Endometrium (tissue), 2 donors: ENCODE data around the gene CXorf49B.
"Not testable (repeated sequence)": the region's sequence is repeated elsewhere in the genome, so short reads cannot be mapped to it uniquely, and the experiment has no call there.

Source experiments
- FAIRE-seq: peaks from 2 replicates; lab custom pipeline; 2012; peaks lifted over from hg19 to GRCh38; lab: Jason Lieb, UNC
- donor health status: control.
- donor health status: control.

CXorf49B gene

DNA sequence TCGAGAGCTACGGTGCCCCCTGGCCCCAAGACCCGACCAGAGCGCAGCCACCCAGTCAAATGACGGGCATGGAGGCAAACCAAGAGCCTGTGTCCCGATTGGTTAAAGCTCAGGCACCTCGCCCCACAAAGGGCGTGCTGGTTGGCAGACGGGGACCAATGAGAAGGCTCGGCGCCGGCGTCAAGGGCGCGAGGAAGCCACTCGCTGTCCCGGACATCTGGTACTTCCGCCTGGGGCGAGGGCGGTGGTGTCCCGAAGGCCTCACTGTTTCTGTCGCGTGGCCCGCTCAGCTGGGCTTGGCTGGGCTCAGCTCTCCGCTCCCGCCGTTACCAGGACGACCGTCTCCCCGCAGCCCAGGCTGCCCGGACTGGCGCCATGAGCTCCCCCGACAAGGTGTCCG lies at the start of gene CXorf49B:
Gene CXorf49B (plus strand): TSS at position 301 of the 400 bp plus-strand sequence. CDS start 75 bp downstream, at position 376.
- FAIRE-seq = not testable (repeated sequence)

DNA sequence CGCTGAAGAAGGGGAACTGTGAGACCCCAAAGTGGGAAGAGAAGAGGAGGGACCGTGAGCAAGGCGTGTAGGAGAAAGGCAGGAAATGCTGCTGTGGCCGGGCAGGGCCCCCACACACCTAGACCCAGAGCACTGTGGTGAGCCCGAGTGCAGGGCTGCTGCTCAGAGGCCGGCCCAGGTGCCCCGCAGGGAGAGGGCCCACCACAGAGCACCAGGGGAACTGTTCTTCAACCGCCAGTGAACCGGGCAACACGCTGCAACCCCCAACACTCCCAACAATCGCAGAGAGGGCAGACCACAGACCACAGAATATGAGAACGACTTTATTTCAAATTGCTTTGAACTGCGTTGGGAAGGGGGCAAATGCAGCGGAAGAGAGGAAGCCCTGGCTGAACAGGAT lies 49.1 kb upstream of the CXorf49B start:
- not testable (repeated sequence) for FAIRE-seq

DNA sequence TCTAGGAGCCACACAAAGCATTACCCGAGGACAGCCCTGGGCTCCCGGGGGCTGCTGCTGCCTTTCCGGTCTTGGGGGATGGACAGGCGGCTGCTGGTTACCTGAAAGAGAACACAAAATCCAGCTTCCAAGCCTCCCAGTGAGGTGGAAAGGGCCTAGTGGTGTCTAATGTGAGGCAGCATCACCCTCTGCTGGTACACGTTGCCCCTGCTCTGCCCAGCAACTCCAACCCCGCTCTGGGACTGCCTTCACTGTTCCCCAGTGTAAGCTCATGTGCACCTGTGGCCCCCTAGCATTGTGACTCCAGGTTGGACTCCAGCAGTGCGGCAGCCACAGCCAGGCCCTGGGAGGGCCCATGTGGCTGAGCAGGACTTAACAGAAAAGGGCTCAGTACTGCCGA lies 47.6 kb upstream of the CXorf49B start:
- not testable (repeated sequence) for FAIRE-seq

DNA sequence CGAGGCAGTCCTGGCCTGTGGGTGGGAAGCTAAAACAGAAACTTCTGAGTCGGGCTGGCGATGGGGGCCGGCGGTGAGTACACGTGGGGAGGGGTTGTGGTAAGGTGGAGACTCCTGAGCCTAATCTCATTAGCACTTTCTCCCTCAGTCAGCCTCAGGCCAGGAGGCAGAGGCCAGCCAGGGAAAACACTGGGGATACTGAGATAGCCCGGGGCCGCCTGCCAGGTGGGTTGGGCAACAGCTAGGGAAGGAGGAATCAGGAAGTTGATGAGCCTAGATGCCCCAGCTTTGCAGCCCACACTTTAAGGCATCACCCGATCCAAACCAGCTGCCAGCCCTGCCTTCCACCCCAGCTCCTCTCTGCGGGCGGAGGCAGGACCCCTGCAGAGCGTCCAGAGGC lies 46.8 kb upstream of the CXorf49B start:
- not testable (repeated sequence) for FAIRE-seq

DNA sequence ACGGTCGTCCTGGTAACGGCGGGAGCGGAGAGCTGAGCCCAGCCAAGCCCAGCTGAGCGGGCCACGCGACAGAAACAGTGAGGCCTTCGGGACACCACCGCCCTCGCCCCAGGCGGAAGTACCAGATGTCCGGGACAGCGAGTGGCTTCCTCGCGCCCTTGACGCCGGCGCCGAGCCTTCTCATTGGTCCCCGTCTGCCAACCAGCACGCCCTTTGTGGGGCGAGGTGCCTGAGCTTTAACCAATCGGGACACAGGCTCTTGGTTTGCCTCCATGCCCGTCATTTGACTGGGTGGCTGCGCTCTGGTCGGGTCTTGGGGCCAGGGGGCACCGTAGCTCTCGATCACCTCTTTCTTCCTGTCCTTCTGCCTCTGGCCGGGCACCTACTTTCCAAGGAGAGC lies 45.0 kb upstream of the CXorf49B start, which contains the start of gene CXorf49:
Gene CXorf49 (minus strand): TSS at position 101 of the 400 bp plus-strand sequence. CDS start 134 bp downstream, outside the sequence.
- FAIRE-seq = not testable (repeated sequence)

DNA sequence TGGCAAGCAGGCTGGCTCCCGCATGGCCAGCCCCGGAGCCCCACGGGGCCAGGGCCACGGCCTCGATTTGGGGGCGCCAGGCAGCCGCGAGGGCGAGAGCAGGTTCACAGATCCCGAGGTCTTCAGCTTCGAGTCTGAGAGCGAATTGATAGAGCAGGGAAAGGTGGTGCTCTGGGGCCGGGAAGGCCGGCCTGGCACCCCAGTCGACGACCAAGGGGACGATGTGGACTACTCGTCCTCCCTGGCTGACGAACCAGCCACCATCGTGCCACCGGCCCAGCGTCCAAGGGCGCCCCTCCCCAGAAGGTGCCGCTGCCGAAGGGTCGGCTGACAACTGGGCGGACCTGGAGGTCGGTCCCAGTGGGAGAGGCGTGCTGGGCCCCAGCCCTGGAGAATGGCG lies 44.0 kb upstream of the CXorf49B start:
- not testable (repeated sequence) for FAIRE-seq

DNA sequence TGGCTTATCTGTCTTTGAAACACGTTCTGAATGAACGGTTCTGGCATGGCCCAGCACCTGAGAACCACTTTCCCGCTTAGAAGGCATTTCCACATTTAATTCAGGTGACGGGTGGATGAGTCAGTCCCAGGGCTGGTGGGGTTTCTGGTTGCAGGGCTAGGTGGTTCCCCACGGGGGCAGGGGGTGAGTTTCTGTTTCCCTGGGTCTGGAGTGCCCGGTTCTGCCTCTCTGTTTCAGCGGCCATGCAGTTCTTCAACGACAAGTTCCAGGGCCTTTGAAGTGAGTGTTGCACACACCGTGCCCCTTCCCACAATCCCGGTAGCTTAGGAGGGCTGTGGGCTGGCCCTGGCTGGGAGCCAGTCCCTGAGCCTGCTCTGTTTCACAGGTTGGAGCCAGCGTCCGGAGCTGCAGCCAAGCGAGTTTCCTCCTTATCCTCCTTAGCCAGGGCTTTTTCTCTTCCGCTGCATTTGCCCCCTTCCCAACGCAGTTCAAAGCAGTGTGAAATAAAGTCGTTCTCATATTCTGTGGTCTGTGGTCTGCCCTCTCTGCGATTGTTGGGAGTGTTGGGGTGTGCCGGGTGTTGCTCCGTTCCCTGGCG lies 42.8 kb upstream of the CXorf49B start:
- FAIRE-seq = not testable (repeated sequence)

DNA sequence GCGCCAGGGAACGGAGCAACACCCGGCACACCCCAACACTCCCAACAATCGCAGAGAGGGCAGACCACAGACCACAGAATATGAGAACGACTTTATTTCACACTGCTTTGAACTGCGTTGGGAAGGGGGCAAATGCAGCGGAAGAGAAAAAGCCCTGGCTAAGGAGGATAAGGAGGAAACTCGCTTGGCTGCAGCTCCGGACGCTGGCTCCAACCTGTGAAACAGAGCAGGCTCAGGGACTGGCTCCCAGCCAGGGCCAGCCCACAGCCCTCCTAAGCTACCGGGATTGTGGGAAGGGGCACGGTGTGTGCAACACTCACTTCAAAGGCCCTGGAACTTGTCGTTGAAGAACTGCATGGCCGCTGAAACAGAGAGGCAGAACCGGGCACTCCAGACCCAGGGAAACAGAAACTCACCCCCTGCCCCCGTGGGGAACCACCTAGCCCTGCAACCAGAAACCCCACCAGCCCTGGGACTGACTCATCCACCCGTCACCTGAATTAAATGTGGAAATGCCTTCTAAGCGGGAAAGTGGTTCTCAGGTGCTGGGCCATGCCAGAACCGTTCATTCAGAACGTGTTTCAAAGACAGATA lies 2.4 kb upstream of the CXorf49B start:
- FAIRE-seq = not testable (repeated sequence)

DNA sequence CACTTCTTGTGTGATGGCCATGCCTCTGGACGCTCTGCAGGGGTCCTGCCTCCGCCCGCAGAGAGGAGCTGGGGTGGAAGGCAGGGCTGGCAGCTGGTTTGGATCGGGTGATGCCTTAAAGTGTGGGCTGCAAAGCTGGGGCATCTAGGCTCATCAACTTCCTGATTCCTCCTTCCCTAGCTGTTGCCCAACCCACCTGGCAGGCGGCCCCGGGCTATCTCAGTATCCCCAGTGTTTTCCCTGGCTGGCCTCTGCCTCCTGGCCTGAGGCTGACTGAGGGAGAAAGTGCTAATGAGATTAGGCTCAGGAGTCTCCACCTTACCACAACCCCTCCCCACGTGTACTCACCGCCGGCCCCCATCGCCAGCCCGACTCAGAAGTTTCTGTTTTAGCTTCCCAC lies 1.7 kb downstream of the CXorf49B start:
- not testable (repeated sequence) for FAIRE-seq

DNA sequence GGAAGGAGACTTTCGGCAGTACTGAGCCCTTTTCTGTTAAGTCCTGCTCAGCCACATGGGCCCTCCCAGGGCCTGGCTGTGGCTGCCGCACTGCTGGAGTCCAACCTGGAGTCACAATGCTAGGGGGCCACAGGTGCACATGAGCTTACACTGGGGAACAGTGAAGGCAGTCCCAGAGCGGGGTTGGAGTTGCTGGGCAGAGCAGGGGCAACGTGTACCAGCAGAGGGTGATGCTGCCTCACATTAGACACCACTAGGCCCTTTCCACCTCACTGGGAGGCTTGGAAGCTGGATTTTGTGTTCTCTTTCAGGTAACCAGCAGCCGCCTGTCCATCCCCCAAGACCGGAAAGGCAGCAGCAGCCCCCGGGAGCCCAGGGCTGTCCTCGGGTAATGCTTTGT lies 2.5 kb downstream of the CXorf49B start:
- not testable (repeated sequence) for FAIRE-seq

DNA sequence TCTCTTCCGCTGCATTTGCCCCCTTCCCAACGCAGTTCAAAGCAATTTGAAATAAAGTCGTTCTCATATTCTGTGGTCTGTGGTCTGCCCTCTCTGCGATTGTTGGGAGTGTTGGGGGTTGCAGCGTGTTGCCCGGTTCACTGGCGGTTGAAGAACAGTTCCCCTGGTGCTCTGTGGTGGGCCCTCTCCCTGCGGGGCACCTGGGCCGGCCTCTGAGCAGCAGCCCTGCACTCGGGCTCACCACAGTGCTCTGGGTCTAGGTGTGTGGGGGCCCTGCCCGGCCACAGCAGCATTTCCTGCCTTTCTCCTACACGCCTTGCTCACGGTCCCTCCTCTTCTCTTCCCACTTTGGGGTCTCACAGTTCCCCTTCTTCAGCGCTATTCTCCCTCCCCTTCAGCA lies 4.0 kb downstream of the CXorf49B start:
- not testable (repeated sequence) for FAIRE-seq

DNA sequence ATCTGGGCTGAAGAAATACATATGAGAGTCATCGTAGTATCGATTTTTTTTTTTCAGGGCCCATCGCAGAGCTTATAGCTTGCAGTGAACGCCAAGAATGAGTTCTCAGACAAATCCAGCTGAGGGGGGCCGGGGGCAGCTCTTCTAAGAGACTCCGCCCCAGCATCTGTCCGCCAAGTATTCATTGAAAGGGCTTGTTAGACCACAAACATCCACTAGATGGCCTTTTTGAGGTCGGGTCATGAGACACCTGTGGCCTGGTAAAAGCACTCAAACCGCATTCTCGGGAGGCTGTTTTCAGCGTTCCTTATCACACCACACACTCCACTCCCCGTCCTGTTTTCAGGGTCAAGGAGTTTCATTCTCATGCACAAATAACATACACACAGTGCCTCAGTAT lies 15.2 kb downstream of the CXorf49B start:
- not testable (repeated sequence) for FAIRE-seq

DNA sequence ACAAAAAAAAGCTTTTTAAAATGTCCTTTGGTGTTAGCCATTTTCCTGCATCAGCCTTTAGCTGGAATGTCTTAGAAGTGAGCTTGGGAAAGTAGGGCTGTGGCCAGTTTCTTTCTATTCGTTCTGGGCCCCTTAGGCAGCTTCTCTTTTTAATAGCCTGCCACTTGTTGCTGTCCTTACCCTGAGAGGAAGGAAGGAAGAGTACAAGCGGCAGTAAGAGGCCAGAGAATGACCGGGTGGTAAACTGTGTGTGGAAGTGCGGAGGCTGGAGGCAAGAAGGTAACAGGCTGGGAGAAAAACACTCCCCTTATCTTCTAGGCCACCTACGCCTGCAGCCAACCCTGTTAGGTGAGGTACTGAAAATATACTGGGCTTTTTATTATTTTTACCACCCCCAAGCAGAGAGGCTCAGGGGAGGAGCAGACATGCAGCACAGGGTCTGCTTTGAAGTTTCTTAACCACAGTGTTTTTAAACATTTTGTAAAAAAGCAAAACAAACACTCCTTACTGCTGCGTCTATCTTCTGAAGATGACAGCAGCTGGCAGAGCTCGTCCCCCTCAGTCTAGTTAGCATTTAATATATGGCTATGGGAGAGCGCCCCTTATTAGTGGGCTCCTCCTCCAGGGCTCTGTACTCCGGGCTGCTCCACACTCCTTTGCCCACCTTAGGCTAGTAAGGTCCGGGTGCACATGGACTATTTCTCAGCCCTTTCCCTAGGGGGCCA lies 19.2 kb downstream of the CXorf49B start:
- not testable (repeated sequence) for FAIRE-seq

DNA sequence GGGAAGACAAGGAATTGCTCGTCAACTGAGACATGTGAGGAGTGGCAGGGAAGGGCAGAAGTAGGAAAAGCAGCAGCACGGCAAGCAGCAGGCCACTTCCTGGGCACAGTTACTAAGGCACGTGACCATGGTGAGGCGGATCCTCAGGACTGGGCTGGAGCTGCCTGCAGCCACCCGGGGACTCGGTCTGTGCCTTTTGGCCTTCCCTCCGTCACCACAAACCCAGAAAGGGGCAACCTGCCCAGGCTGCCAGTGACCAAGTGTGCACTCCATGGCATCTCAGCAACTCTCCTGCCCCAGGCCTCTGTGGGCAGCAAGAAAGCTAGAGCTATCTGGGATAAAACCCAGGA lies 19.8 kb downstream of the CXorf49B start:
- not testable (repeated sequence) for FAIRE-seq

DNA sequence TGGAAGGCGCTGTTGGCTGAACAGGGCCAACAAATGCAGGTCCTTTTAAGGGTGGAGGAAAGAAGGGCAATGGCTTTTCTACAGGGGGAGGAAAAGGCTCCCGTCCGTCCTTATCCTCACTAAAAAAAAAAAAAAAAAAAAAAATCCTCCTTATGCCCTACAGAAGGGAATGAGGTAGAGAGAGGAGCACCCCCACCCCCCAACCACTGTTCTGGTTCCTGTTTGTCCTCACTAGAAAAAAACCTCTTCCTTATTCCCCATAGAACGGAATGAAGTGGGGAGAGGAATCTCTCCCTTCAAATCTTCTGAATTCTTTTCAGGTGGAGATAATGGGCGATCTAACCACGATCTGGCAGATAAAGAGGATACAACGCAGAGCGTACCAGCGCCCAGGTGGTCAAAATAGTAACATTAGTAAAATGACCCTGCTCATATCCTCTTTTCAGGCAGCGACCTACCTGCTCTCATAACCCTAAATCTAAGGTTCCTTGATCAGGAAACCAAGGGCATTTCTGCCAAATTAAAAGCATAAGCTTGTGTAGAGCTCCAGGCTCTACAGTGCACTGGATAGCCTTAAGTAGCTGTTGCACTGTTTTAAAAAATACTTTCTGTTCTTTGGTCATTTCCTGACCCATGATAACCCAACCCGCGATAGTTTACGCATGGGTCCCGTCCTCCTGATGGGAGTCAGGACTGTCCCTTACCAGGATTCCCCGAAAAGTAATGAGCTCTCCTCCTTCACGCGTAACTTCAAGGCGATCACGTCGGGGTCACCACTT lies 20.6 kb downstream of the CXorf49B start:
- FAIRE-seq = not testable (repeated sequence)

DNA sequence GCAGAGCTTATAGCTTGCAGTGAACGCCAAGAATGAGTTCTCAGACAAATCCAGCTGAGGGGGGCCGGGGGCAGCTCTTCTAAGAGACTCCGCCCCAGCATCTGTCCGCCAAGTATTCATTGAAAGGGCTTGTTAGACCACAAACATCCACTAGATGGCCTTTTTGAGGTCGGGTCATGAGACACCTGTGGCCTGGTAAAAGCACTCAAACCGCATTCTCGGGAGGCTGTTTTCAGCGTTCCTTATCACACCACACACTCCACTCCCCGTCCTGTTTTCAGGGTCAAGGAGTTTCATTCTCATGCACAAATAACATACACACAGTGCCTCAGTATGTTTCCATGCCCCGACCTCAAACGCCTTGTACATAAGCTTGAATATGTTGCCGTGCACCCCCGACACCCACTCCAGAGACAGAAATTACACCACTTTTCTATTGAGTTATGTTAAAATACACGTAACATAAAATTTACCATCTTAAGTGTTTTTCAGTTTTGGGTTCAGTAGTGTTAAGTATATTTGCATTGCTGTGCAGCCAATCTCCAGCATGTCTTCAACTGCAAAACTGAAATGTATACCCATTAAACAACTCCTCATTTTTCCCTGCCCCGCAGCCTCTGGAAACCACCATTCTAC lies 21.3 kb downstream of the CXorf49B start:
- not testable (repeated sequence) for FAIRE-seq

DNA sequence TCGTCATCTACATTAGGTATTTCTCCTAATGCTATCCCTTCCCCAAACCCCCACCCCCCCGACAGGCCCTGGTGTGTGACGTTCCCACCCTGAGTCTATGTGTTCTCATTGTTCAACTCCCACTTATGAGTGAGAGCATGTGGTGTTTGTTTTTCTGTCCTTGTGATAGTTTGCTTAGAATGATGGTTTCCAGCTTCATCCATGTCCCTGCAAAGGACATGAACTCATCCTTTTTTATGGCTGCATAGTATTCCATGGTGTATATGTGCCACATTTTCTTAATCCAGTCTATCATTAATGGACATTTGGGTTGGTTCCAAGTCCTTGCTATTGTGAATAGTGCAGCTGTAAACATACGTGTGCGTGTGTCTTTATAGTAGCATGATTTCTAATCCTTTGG lies 43.3 kb downstream of the CXorf49B start:
- FAIRE-seq = not testable (repeated sequence)

DNA sequence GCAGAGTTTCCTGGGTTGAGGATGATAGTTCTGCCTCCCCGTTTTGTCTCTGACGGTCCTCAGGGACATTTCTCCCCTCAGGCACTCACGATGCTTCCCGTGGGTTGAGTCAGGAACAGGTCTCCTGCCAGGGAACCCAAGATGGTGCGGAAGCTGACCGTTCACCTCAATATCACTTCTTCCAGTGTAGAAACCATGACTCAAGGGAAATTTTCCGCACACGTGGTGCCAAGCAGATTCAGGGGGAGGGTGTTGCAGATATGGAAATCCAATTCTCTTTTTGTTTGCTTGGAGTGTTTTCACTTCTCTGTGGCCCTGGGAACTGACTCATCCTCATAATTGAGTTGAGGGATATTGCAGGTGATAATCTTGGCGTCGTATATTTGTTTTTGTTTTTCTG lies 46.7 kb downstream of the CXorf49B start:
- no peak for FAIRE-seq

DNA sequence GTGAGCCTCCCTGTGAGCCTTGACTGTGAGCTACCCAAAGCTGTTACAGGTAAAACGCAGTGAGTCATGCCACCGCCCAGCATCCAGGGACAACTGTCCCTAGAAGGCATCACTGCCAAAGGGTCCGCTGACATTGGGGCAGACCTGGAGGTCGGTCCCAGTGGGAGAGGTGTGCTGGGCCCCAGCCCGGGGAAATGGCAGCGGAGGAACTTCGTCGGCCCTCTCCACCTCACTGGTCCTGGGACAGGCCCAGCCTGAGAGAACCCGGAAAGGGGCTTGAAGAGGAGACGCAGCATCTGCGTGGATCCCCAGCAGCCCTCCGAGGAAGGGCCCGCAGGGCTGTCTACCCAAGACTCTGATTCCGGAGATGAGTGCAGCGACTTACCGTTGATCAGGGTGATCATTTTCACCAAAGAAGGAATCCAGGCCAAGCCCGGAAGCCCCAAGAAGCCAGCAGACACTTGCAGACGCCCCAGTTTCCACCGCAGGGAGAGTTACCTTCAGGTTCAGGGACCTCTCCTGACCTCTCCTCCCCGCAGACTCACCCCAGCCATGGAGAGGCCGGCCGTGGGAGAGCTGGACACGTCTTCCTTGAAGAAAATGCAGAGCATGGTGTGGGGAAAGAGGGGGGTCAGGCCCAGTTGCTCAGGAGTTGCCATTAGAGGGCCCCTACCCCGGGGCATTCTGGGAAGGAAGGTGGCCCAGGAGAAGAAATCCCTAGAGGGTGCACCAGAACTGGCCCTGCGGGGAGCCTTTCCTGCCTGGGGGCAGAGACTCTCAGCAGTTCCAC lies 51.2 kb downstream of the CXorf49B start:
- FAIRE-seq = no peak

DNA sequence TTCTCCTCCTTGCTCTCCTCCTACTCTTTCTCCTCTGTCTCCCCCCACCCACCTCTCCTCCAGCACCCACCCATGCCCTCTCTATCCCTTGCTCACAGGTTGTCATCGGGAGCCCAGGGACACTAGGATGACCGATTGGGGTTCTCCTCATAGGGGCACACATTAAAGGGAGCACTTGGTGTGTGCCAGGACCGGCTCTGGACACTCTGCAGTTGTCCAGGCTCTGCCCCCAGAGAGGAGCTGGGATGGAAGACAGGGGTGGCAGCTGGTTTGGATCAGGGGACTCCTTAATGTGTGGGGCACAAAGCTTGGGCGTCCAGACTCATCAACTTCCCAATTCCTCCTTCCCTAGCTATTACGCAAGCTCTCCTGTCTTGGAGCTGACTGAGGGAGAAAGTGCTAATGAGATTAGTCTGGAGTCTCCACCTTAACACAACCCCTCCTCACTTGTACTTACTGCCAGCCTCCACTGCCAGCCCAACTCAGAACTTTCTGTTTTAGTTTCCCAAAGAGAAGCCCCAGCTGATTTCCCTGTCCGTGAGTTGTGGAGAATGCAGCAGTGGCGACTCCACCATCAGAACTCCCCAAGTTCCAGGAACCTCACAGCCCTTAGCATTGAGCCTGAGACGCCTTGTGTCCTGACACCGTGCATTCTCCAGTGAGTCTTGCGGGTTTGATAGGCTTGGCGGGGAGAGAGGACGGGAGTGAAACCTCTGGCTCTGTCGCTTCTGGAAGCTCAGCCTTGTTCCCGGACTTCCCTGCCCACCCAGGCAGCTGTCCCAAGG lies 52.2 kb downstream of the CXorf49B start:
- no peak for FAIRE-seq

DNA sequence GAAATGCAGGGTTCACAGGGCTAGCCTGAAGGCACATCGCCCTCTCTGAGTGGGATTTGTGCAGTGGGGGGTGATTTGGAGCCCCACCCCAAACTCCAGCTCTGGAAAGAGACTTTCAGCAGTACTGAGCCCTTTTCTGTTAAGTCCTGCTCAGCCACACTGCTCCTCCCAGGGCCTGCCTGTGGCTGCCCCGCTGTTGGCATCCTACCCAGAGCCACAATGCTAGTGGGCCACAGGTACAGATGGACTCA lies 52.7 kb downstream of the CXorf49B start:
- FAIRE-seq = no peak
